SK-N-SH (cell line): Measurements from ENCODE around the gene TNRC6C. TPM values are rescaled to one million over a fixed set of nuclear protein-coding genes. Genes with fewer than 3 reads are reported as not detected.

Experiments used
- CTCF ChIA-PET: fragments of 300-600, 350-600 bp; formaldehyde crosslinking; extraction: SDS; loops from one replicate; lab custom pipeline; 2021; lab: Yijun Ruan, JAX
- POLR2A ChIA-PET: fragments of 350-600 bp; sonication (Branson Sonifier 250); formaldehyde crosslinking; extraction: SDS; loops from one replicate; lab custom pipeline; 2020; ENCODE audit warnings: antibody characterized with exemption, inconsistent platforms; lab: Yijun Ruan, JAX
- DNase-seq: peaks from one replicate; pipeline ENCODE4 v3.0.0; 2012
- H2AFZ ChIP-seq: fragments of 200-600 bp; sonication (generic); 2 replicates; pipeline ENCODE4 v1.8.1; 2016; ENCODE audit warnings: antibody characterized with exemption, mild to moderate bottlenecking, low read depth
- H3F3A ChIP-seq: fragments of 200-600 bp; sonication (generic); replicated peaks from 2 replicates; pipeline ENCODE3; 2016; ENCODE audit warnings: antibody characterized with exemption, mild to moderate bottlenecking; ENCODE audit not compliant: insufficient read depth
- H3K27ac ChIP-seq, 2 experiments: fragments of 200-500 bp in 1 of 2; fragments of 200-600 bp in 1 of 2; sonication (Bioruptor generic) in 1 of 2; sonication (generic), shearing (Covaris generic) in 1 of 2; 2 replicates each; pipeline versions ENCODE4 v1.5.1 to v1.6.1; 2014 to 2016; ENCODE audit warnings: low read depth in 2 of 2, inconsistent platforms in 1 of 2, low read length in 1 of 2, mild to moderate bottlenecking in 1 of 2, mixed read lengths in 1 of 2
- H3K27me3 ChIP-seq: fragments of 200-600 bp; sonication (generic), shearing (Covaris generic); 2 replicates; pipeline ENCODE4 v1.6.1; 2016; ENCODE audit warnings: mixed run types; ENCODE audit not compliant: insufficient read depth
- H3K36me3 ChIP-seq, 2 experiments: fragments of 200-500 bp in 1 of 2; fragments of 200-600 bp in 1 of 2; sonication (Bioruptor generic) in 1 of 2; sonication (generic) in 1 of 2; replicated peaks in 1 of 2; 2 replicates each; pipeline versions ENCODE3 to v1.5.1; 2014 to 2016; ENCODE audit warnings: low read length in 1 of 2, mild to moderate bottlenecking in 1 of 2; ENCODE audit not compliant: insufficient read depth in 2 of 2, control insufficient read depth in 1 of 2
- H3K4me1 ChIP-seq, 2 experiments: fragments of 200-500 bp in 1 of 2; fragments of 200-600 bp in 1 of 2; sonication (Bioruptor generic) in 1 of 2; sonication (generic), shearing (Covaris generic) in 1 of 2; 2 replicates each; pipeline versions ENCODE4 v1.5.1 to v1.6.1; 2014 to 2016; ENCODE audit warnings: low read depth in 1 of 2, low read length in 1 of 2, mixed run types in 1 of 2; ENCODE audit not compliant: insufficient read depth in 2 of 2, control insufficient read depth in 1 of 2
- H3K4me2 ChIP-seq: fragments of 200-600 bp; sonication (generic), shearing (Covaris generic); 2 replicates; pipeline ENCODE4 v1.6.1; 2017; ENCODE audit warnings: mixed run types
- H3K4me3 ChIP-seq, 2 experiments: fragments of 200-500 bp in 1 of 2; fragments of 200-600 bp in 1 of 2; sonication (Bioruptor generic) in 1 of 2; sonication (generic), shearing (Covaris generic) in 1 of 2; 2 replicates each; pipeline versions ENCODE4 v1.5.1 to v1.8.1; 2014 to 2016; ENCODE audit warnings: low read depth in 2 of 2, inconsistent platforms in 1 of 2, low read length in 1 of 2, mild to moderate bottlenecking in 1 of 2, mixed read lengths in 1 of 2, moderate library complexity in 1 of 2
- H3K79me2 ChIP-seq: fragments of 200-600 bp; sonication (generic); 2 replicates; pipeline ENCODE4 v1.8.1; 2017; ENCODE audit warnings: mild to moderate bottlenecking; ENCODE audit not compliant: insufficient read depth
- H3K9ac ChIP-seq: fragments of 200-600 bp; sonication (generic); 2 replicates; pipeline ENCODE4 v1.6.1; 2017; ENCODE audit warnings: mixed run types
- H3K9me2 ChIP-seq: fragments of 200-600 bp; sonication (generic); 2 replicates; pipeline ENCODE4 v1.6.1; 2017; ENCODE audit warnings: mixed run types
- H3K9me3 ChIP-seq: fragments of 200-600 bp; sonication (generic); 2 replicates; pipeline ENCODE4 v1.6.1; 2017; ENCODE audit warnings: mixed run types, mild to moderate bottlenecking, moderate library complexity
- H4K20me1 ChIP-seq: fragments of 200-600 bp; sonication (generic); 2 replicates; pipeline ENCODE4 v1.6.1; 2017; ENCODE audit warnings: mild to moderate bottlenecking, mixed run types; ENCODE audit not compliant: insufficient read depth
- CHD2 ChIP-seq: fragments of 150-350 bp; IDR thresholded peaks from 2 replicates; pipeline ENCODE4 v1.6.1; 2018; ENCODE audit warnings: low read length; ENCODE audit not compliant: partially characterized antibody
- ELF1 ChIP-seq: IDR thresholded peaks from 2 replicates; pipeline ENCODE4 v1.4.0; 2012
- EP300 ChIP-seq, 2 experiments: IDR thresholded peaks; 2 replicates each; pipeline versions ENCODE4 v1.4.0 to v1.6.1; 2012; ENCODE audit warnings: borderline replicate concordance in 1 of 2, low read depth in 1 of 2, low read length in 1 of 2
- FOSL2 ChIP-seq: IDR thresholded peaks from 2 replicates; pipeline ENCODE4 v1.4.0; 2012; ENCODE audit warnings: low read depth, mild to moderate bottlenecking, moderate library complexity, borderline replicate concordance
- FOXM1 ChIP-seq: IDR thresholded peaks from 2 replicates; pipeline ENCODE4 v1.4.0; 2012; ENCODE audit warnings: low read depth, mild to moderate bottlenecking
- GABPA ChIP-seq: IDR thresholded peaks from 2 replicates; pipeline ENCODE4 v1.4.0; 2012; ENCODE audit warnings: low read depth, mild to moderate bottlenecking
- GATA2 ChIP-seq: sonication (generic); formaldehyde crosslinking; IDR thresholded peaks from 2 replicates; pipeline ENCODE4 v1.5.0; 2020; ENCODE audit warnings: mild to moderate bottlenecking, missing genetic modification reagents
- JUND ChIP-seq: IDR thresholded peaks from 2 replicates; pipeline ENCODE4 v1.4.0; 2012
- MEF2A ChIP-seq: IDR thresholded peaks from 2 replicates; pipeline ENCODE4 v1.4.0; 2012; ENCODE audit warnings: low read depth, borderline replicate concordance
- NFIC ChIP-seq: IDR thresholded peaks from 2 replicates; pipeline ENCODE4 v1.4.0; 2012; ENCODE audit warnings: borderline replicate concordance
- NRF1 ChIP-seq: IDR thresholded peaks from 2 replicates; pipeline ENCODE4 v1.6.1; 2012; ENCODE audit warnings: low read depth, mild to moderate bottlenecking, low read length
- POLR2AphosphoS5 ChIP-seq: IDR thresholded peaks from 2 replicates; pipeline ENCODE4 v1.6.1; 2012; ENCODE audit warnings: low read depth, low read length
- RAD21 ChIP-seq: IDR thresholded peaks from 2 replicates; pipeline ENCODE4 v1.6.1; 2012; ENCODE audit warnings: mild to moderate bottlenecking, low read length
- RCOR1 ChIP-seq: fragments of 150-350 bp; IDR thresholded peaks from 2 replicates; pipeline ENCODE4 v1.6.1; 2017; ENCODE audit warnings: antibody characterized with exemption, low read length
- RFX5 ChIP-seq: IDR thresholded peaks from 2 replicates; pipeline ENCODE4 v1.6.1; 2012; ENCODE audit warnings: mild to moderate bottlenecking, improper control_type of control experiment, low read length
- SIN3A ChIP-seq: IDR thresholded peaks from 2 replicates; pipeline ENCODE4 v1.6.1; 2012; ENCODE audit warnings: low read depth, mild to moderate bottlenecking, low read length, moderate library complexity, borderline replicate concordance
- SMC3 ChIP-seq: IDR thresholded peaks from 2 replicates; pipeline ENCODE4 v1.6.1; 2012; ENCODE audit warnings: low read depth, low read length, improper control_type of control experiment
- TCF12 ChIP-seq: IDR thresholded peaks from 2 replicates; pipeline ENCODE4 v1.4.0; 2012
- YY1 ChIP-seq: IDR thresholded peaks from 2 replicates; pipeline ENCODE4 v1.4.0; 2012; ENCODE audit warnings: low read depth, mild to moderate bottlenecking
- WGBS: methylation state at CpG from one replicate; pipeline ENCODE4 v1.1.6; 2017; ENCODE audit warnings: low lambda C conversion rate; 5-methylcytosine and 5-hydroxymethylcytosine counted together
- polyA plus RNA-seq, 3 experiments: library from polyadenylated mRNA; depleted of rRNA; stranded (reverse); fragments of >200 nt; gene quantifications; 2 replicates each; pipeline ENCODE4 v1.2.3, GENCODE V29; 2012
- TF ChIP-seq, protein P1 (sequence below): IDR thresholded peaks from 2 replicates; pipeline ENCODE4; 2012
- TF ChIP-seq, protein P2 (sequence below): IDR thresholded peaks from 2 replicates; pipeline ENCODE4 v1.4.0; 2012; ENCODE audit warnings: low read depth
- TF ChIP-seq, protein P3 (sequence below): fragments of 150-350 bp; IDR thresholded peaks from 2 replicates; pipeline ENCODE4 v1.6.1; 2016; ENCODE audit warnings: mild to moderate bottlenecking, low read depth, low read length
- TF ChIP-seq, protein P4 (sequence below): fragments of 150-350 bp; IDR thresholded peaks from 2 replicates; pipeline ENCODE4 v1.6.1; 2017; ENCODE audit warnings: antibody characterized with exemption, low read length, low read depth, borderline replicate concordance
- TF ChIP-seq, protein P5 (sequence below): IDR thresholded peaks from 2 replicates; pipeline ENCODE4 v1.4.0; 2012; ENCODE audit warnings: low read depth, borderline replicate concordance
- TF ChIP-seq, protein P6 (sequence below): fragments of 200-600 bp; sonication (generic); IDR thresholded peaks from 2 replicates; pipeline ENCODE4 v1.6.1; 2017; ENCODE audit warnings: antibody characterized with exemption, mild to moderate bottlenecking, moderate library complexity

TNRC6C gene
- polyA plus RNA-seq, 1 of the 3 experiments (the other 2 are of a cell fraction): 2.2 TPM

DNA sequence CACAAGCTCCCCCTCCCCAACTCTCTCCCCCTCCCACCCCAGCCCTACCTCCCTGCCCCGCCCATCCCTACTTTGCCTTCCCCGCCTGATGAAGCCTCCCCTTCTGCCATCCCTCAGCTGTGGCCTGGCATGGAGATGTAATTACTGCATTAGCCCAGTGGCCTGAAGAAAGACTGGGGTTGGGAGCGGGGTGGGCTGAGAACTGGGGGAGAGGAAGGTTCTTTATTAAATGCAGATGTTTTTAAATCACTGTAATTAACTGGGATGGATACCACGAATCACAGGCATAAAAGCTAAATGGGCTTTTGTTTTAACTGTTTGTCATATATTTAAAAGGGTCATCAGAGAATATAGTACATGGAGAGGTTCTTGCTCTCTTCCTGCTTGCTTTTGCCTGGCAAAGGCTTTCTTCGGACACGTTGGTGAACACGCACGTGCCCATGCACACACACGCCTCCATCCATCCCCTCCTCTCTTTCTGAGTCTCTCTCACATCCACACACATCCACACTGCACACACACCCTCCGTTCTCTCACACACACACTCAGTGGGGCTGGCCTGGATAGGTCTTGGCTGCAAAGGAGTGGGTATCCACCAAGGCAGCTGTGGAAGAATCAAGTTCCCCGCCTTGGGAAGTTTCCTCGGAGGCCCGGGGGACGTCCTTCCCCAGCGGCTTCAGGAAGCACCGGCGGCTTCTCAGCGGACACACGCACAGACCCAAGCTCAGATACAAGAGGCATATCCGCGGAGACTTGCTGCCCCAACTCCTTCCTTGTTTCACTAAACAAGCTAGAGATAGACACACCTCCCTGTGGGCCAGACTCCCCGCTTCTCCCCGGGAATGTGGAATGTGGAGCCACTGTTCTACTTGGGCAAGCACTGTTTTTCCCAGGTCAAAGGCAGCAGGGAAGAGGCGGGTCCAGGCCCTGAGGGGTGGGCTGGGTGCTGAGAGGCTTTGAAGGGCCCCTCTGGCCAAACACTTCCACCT lies 27.4 kb upstream of the TNRC6C start:
- Histone ChIP-seq H3K36me3 (no peaks in the 10 kb centered on the region), H3K9ac (no peak overlapping the region), H3K9me2 (no peaks in the 10 kb centered on the region), H3F3A (no peaks in the 10 kb centered on the region), H2AFZ (no peak overlapping the region), H3K27ac (peak overlapping the region in 1 of 2 experiments; percentile 78; a peak in 2 of 4 replicates), H4K20me1 (no peaks in the 10 kb centered on the region), H3K4me2 (no peak overlapping the region), H3K4me3 (no peak overlapping the region), H3K27me3 (peaks cover 23% of the 10 kb centered on the region), H3K79me2 (no peaks in the 10 kb centered on the region), H3K9me3 (no peaks in the 10 kb centered on the region), H3K4me1 (peaks cover 0 to 34% of the 10 kb centered on the region in 2 experiments; a peak in 1 of 4 replicates)
- CTCF ChIA-PET: interaction anchor here (0.7 to 2.4 kb wide), 5 partner anchors 12 to 62 kb away, joined by 4 to 6 read pairs (median 6); partner anchors contain the start of gene TNRC6C
- 64% methylated on average over 24 of the region's 24 CpGs for WGBS
- DNase-seq: peak; percentile 95
- POLR2A ChIA-PET: interaction anchor here (1.2 to 4.3 kb wide), 5 partner anchors 14 to 204 kb away, joined by 6 to 37 read pairs (median 7); partner anchors contain the start of gene TNRC6C
- TF ChIP-seq SMC3: no peak
- no peak for TF ChIP-seq RFX5
- TF ChIP-seq CHD2: peak; percentile 57
- TF ChIP-seq SIN3A: no peak
- peak; percentile 38 for TF ChIP-seq RAD21
- TF ChIP-seq NFIC: no peak
- TF ChIP-seq, protein P1, sequence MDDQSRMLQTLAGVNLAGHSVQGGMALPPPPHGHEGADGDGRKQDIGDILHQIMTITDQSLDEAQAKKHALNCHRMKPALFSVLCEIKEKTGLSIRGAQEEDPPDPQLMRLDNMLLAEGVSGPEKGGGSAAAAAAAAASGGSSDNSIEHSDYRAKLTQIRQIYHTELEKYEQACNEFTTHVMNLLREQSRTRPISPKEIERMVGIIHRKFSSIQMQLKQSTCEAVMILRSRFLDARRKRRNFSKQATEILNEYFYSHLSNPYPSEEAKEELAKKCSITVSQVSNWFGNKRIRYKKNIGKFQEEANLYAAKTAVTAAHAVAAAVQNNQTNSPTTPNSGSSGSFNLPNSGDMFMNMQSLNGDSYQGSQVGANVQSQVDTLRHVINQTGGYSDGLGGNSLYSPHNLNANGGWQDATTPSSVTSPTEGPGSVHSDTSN: no peak
- peak; percentile 57; the same call in 1 of the 2 replicates for TF ChIP-seq GATA2 (CRISPR knock-in tag)
- no peak for TF ChIP-seq MEF2A
- no peak for TF ChIP-seq NRF1
- TF ChIP-seq, protein P2, sequence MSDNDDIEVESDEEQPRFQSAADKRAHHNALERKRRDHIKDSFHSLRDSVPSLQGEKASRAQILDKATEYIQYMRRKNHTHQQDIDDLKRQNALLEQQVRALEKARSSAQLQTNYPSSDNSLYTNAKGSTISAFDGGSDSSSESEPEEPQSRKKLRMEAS: no peak
- no peak for TF ChIP-seq FOSL2
- TF ChIP-seq, protein P3, sequence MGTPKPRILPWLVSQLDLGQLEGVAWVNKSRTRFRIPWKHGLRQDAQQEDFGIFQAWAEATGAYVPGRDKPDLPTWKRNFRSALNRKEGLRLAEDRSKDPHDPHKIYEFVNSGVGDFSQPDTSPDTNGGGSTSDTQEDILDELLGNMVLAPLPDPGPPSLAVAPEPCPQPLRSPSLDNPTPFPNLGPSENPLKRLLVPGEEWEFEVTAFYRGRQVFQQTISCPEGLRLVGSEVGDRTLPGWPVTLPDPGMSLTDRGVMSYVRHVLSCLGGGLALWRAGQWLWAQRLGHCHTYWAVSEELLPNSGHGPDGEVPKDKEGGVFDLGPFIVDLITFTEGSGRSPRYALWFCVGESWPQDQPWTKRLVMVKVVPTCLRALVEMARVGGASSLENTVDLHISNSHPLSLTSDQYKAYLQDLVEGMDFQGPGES: no peak
- no peak for TF ChIP-seq GABPA
- TF ChIP-seq YY1: no peak
- peak in 1 of 2 experiments; percentile 83; a peak in 2 of 4 replicates for TF ChIP-seq EP300 (IDR thresholded peaks at IDR 0.05; ENCODE audit: borderline replicate concordance in 1 of 2, low read depth in 1 of 2, low read length in 1 of 2)
- peak; percentile 32; the same call in 1 of the 2 replicates for TF ChIP-seq TCF12
- TF ChIP-seq, protein P4, sequence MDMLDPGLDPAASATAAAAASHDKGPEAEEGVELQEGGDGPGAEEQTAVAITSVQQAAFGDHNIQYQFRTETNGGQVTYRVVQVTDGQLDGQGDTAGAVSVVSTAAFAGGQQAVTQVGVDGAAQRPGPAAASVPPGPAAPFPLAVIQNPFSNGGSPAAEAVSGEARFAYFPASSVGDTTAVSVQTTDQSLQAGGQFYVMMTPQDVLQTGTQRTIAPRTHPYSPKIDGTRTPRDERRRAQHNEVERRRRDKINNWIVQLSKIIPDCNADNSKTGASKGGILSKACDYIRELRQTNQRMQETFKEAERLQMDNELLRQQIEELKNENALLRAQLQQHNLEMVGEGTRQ: no peak
- no peak for TF ChIP-seq ELF1
- peak; percentile 64; the same call in 1 of the 2 replicates for TF ChIP-seq RCOR1
- TF ChIP-seq, protein P5, sequence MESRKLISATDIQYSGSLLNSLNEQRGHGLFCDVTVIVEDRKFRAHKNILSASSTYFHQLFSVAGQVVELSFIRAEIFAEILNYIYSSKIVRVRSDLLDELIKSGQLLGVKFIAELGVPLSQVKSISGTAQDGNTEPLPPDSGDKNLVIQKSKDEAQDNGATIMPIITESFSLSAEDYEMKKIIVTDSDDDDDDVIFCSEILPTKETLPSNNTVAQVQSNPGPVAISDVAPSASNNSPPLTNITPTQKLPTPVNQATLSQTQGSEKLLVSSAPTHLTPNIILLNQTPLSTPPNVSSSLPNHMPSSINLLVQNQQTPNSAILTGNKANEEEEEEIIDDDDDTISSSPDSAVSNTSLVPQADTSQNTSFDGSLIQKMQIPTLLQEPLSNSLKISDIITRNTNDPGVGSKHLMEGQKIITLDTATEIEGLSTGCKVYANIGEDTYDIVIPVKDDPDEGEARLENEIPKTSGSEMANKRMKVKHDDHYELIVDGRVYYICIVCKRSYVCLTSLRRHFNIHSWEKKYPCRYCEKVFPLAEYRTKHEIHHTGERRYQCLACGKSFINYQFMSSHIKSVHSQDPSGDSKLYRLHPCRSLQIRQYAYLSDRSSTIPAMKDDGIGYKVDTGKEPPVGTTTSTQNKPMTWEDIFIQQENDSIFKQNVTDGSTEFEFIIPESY: no peak
- no peak for TF ChIP-seq JUND
- TF ChIP-seq, protein P6, sequence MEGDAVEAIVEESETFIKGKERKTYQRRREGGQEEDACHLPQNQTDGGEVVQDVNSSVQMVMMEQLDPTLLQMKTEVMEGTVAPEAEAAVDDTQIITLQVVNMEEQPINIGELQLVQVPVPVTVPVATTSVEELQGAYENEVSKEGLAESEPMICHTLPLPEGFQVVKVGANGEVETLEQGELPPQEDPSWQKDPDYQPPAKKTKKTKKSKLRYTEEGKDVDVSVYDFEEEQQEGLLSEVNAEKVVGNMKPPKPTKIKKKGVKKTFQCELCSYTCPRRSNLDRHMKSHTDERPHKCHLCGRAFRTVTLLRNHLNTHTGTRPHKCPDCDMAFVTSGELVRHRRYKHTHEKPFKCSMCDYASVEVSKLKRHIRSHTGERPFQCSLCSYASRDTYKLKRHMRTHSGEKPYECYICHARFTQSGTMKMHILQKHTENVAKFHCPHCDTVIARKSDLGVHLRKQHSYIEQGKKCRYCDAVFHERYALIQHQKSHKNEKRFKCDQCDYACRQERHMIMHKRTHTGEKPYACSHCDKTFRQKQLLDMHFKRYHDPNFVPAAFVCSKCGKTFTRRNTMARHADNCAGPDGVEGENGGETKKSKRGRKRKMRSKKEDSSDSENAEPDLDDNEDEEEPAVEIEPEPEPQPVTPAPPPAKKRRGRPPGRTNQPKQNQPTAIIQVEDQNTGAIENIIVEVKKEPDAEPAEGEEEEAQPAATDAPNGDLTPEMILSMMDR: no peak
- TF ChIP-seq POLR2AphosphoS5: no peak
- TF ChIP-seq FOXM1: no peak
